Measurements from ENCODE around the gene ERG. TPM values are rescaled to one million over a fixed set of nuclear protein-coding genes. Genes with fewer than 3 reads are reported as not detected.

ERG gene
- total RNA-seq, 4 donors from 2014 or later: 10.7 to 63.7 (median 41.0) TPM

GRCh38 chr21:38392661-38393060, 105.6 kb downstream of the ERG start:
- no peak for ATAC-seq (ENCODE audit: low FRiP score)
- TF ChIP-seq CTCF (IDR thresholded peaks at IDR 0.05): no peak
- no peak for DNase-seq (ENCODE audit: low spot score)

GRCh38 chr21:38389896-38390295, 108.4 kb downstream of the ERG start:
- no peak for TF ChIP-seq CTCF (IDR thresholded peaks at IDR 0.05)
- DNase-seq (ENCODE audit: low spot score) (no peak), ATAC-seq (ENCODE audit: low FRiP score) (no peak)

- no peak for TF ChIP-seq CTCF (IDR thresholded peaks at IDR 0.05)
- no peak for DNase-seq (ENCODE audit: low spot score)
- ATAC-seq (ENCODE audit: low FRiP score): no peak
These were observed 109.0 kb downstream of the ERG start for GRCh38 chr21:38389354-38389676.

GRCh38 chr21:38388647-38389353, 109.5 kb downstream of the ERG start:
- no peak for TF ChIP-seq CTCF (IDR thresholded peaks at IDR 0.05)
- no peak for DNase-seq (ENCODE audit: low spot score)
- no peak for ATAC-seq (ENCODE audit: low FRiP score)

- DNase-seq (ENCODE audit: low spot score): no peak
- no peak for ATAC-seq (ENCODE audit: low FRiP score)
- TF ChIP-seq CTCF (IDR thresholded peaks at IDR 0.05): no peak
These were observed 110.1 kb downstream of the ERG start for GRCh38 chr21:38388203-38388602.

- no peak for TF ChIP-seq CTCF (IDR thresholded peaks at IDR 0.05)
- ATAC-seq (ENCODE audit: low FRiP score) (no peak), DNase-seq (ENCODE audit: low spot score) (no peak)
These were observed 111.3 kb downstream of the ERG start for GRCh38 chr21:38386967-38387366.

- DNase-seq (ENCODE audit: low spot score) (no peak), ATAC-seq (ENCODE audit: low FRiP score) (no peak)
- TF ChIP-seq CTCF (IDR thresholded peaks at IDR 0.05): no peak
These were observed 112.7 kb downstream of the ERG start for GRCh38 chr21:38385427-38386175.
